MG63 (cell line): ENCODE data around the gene SYNGR3. TPM values are rescaled to one million over a fixed set of nuclear protein-coding genes. Genes with fewer than 3 reads are reported as not detected.

Experiments used
- DNase-seq: peaks from one replicate; pipeline ENCODE4 v3.0.0-alpha.2; 2020
- H3K27me3 ChIP-seq: fragments of 250-450 bp; sonication (Bioruptor Pico); 2 replicates; pipeline ENCODE4 v1.5.1; 2020; ENCODE audit warnings: mild to moderate bottlenecking, moderate library complexity
- H3K36me3 ChIP-seq: fragments of 250-450 bp; sonication (Bioruptor Pico); 2 replicates; pipeline ENCODE4 v1.5.1; 2020; ENCODE audit warnings: mild to moderate bottlenecking, moderate library complexity
- H3K4me3 ChIP-seq: fragments of 250-450 bp; sonication (Bioruptor Pico); 2 replicates; pipeline ENCODE4 v1.5.1; 2020; ENCODE audit warnings: mild to moderate bottlenecking, moderate library complexity
- H3K9me3 ChIP-seq: fragments of 250-450 bp; sonication (Bioruptor Pico); 2 replicates; pipeline ENCODE4 v1.5.1; 2020; ENCODE audit warnings: mild to moderate bottlenecking, moderate library complexity
- total RNA-seq: library from RNA; depleted of rRNA; stranded (reverse); fragments of >200 nt; shearing (Covaris generic); gene quantifications from 2 replicates; pipeline ENCODE4 v1.2.3, GENCODE V29; 2014; ENCODE audit warnings: low replicate concordance

SYNGR3 gene
- total RNA-seq, 1 experiment from 2014 or later, result 0.07 TPM

- H3K36me3 ChIP-seq, result peaks cover 30% of the 10 kb centered on the region
- DNase-seq, result no peak
- H3K27me3 ChIP-seq, result peaks cover 21% of the 10 kb centered on the region
- H3K4me3 ChIP-seq, result peak overlapping the region; percentile 67
- no peaks in the 10 kb centered on the region for H3K9me3 ChIP-seq
These were observed 6.7 kb upstream of the SYNGR3 start for GRCh38 chr16:1982991-1983543.

GRCh38 chr16:1983544-1984346 is 6.0 kb upstream of the SYNGR3 start, which contains the start of gene GFER:
GFER (plus strand) TSS chr16:1984193; CDS start chr16:1984219, 26 bp downstream.
- Histone ChIP-seq H3K36me3 (peaks cover 24% of the 10 kb centered on the region), H3K27me3 (peaks cover 21% of the 10 kb centered on the region), H3K4me3 (peak within 1 kb of the TSS; percentile 67), H3K9me3 (no peaks in the 10 kb centered on the region)
- DNase-seq, result peak; percentile 95

DNA sequence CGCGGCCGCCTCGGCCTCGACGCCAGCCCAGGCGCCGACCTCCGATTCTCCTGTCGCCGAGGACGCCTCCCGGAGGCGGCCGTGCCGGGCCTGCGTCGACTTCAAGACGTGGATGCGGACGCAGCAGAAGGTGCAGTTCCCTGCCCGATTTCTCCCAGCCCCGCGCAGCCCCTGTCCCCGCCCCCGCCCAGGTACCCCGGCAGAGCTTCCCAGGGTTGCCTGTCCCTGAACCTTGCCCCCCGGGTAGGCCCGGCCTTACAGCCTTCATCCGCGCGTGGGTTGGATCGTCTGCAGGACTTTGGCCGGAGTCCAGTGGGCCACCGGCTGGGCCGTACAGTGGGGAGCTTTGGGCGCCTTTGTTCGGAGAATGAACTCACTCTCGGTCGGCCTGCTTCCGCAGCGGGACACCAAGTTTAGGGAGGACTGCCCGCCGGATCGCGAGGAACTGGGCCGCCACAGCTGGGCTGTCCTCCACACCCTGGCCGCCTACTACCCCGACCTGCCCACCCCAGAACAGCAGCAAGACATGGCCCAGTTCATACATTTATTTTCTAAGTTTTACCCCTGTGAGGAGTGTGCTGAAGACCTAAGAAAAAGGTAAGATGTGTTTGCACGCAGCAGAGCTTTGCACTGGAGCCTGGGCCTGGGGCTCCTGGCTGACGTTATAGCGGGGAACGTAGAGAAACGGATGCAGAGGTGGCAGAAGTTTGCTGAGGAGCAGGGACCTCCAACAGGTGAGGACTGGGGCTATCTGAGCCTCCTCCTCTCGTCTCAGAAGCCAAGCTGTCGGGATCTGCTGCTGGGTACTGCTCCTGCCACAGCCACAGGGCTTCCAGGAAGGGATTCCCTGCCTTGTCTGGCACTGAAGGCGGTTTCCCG is 5.2 kb upstream of the SYNGR3 start:
- Histone ChIP-seq H3K27me3 (peaks cover 21% of the 10 kb centered on the region), H3K9me3 (no peaks in the 10 kb centered on the region), H3K4me3 (peak overlapping the region; percentile 67), H3K36me3 (peaks cover 23% of the 10 kb centered on the region)
- peak; percentile 47 for DNase-seq

DNA sequence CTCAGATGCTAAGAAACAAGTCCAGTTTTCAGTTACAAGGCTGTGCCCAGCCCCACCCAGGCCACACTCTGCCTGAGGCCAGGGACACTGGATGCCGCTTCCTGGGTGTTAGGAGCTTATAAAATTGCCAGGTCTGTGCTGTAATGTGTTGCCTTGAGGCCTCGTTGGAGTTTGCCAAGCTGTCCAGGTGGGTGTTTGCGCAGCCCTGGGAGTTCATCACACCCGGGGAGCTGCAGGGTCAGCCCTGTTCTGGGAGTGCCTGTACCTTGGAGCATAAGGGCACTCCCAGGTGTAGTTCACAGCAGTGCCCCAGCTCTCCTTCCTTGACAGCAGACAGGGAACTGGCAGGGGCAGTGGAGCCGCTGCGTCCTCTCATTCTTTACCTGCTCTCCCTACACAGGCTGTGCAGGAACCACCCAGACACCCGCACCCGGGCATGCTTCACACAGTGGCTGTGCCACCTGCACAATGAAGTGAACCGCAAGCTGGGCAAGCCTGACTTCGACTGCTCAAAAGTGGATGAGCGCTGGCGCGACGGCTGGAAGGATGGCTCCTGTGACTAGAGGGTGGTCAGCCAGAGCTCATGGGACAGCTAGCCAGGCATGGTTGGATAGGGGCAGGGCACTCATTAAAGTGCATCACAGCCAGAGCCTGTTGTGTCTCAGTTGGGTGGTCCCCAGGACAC is 4.2 kb upstream of the SYNGR3 start:
- Histone ChIP-seq H3K27me3 (peaks cover 17% of the 10 kb centered on the region), H3K36me3 (peaks cover 23% of the 10 kb centered on the region), H3K4me3 (peak overlapping the region; percentile 67), H3K9me3 (no peaks in the 10 kb centered on the region)
- no peak for DNase-seq

DNA sequence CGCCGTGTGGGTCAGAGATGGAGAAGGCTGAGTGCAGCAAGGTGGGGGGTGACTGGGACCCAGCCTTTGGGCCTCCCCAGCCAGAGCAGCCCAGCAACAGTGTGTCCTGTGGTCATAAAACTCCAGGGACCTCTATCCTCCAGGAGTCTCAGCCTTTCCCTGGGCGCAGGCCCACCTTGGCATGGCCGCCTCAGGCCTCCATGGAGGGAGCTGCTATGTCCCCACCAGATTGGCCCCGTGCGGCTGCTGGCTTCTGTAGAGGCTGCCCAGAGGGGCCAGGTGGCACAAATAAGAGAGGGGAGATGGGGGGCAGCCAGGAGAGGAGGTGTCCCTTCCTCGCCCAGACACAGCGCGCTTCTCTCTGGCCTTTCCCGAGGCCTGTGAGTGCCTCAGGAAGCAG is 2.6 kb upstream of the SYNGR3 start:
- Histone ChIP-seq H3K9me3 (no peaks in the 10 kb centered on the region), H3K4me3 (no peak overlapping the region), H3K27me3 (peaks cover 10% of the 10 kb centered on the region), H3K36me3 (peaks cover 23% of the 10 kb centered on the region)
- no peak for DNase-seq

DNA sequence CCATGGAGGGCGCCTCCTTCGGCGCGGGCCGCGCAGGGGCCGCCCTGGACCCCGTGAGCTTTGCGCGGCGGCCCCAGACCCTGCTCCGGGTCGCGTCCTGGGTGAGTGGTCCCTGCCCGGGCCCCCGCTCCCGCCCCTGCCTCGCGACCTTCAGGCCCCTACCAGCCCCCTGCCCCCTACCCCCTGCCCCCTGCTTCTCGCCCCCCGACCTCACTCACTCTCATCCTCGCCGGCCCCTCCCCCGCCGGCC is 256 bp downstream of the SYNGR3 start:
- no peak overlapping the region for H3K4me3 ChIP-seq
- H3K36me3 ChIP-seq, result peaks cover 20% of the 10 kb centered on the region
- no peak for DNase-seq

GRCh38 chr16:1990351-1991134 is 773 bp downstream of the SYNGR3 start:
- H3K9me3 ChIP-seq, result no peaks in the 10 kb centered on the region
- H3K27me3 ChIP-seq, result peaks cover 8% of the 10 kb centered on the region
- no peak overlapping the region for H3K4me3 ChIP-seq
- DNase-seq, result no peak
- H3K36me3 ChIP-seq, result peaks cover 20% of the 10 kb centered on the region

More for the DNA sequence above, 256 bp downstream of the SYNGR3 start:
- Histone ChIP-seq H3K9me3 (no peaks in the 10 kb centered on the region), H3K27me3 (peaks cover 8% of the 10 kb centered on the region)

- Histone ChIP-seq H3K4me3 (no peak overlapping the region), H3K36me3 (peaks cover 19% of the 10 kb centered on the region), H3K27me3 (peaks cover 8% of the 10 kb centered on the region), H3K9me3 (no peaks in the 10 kb centered on the region)
- no peak for DNase-seq
These were observed 1.4 kb downstream of the SYNGR3 start for GRCh38 chr16:1991135-1991551.

GRCh38 chr16:1991588-1991947 is 1.8 kb downstream of the SYNGR3 start:
- Histone ChIP-seq H3K27me3 (peaks cover 8% of the 10 kb centered on the region), H3K36me3 (peaks cover 19% of the 10 kb centered on the region), H3K9me3 (no peaks in the 10 kb centered on the region), H3K4me3 (peak overlapping the region; percentile 22; the same call in 1 of the 2 replicates)
- no peak for DNase-seq

DNA sequence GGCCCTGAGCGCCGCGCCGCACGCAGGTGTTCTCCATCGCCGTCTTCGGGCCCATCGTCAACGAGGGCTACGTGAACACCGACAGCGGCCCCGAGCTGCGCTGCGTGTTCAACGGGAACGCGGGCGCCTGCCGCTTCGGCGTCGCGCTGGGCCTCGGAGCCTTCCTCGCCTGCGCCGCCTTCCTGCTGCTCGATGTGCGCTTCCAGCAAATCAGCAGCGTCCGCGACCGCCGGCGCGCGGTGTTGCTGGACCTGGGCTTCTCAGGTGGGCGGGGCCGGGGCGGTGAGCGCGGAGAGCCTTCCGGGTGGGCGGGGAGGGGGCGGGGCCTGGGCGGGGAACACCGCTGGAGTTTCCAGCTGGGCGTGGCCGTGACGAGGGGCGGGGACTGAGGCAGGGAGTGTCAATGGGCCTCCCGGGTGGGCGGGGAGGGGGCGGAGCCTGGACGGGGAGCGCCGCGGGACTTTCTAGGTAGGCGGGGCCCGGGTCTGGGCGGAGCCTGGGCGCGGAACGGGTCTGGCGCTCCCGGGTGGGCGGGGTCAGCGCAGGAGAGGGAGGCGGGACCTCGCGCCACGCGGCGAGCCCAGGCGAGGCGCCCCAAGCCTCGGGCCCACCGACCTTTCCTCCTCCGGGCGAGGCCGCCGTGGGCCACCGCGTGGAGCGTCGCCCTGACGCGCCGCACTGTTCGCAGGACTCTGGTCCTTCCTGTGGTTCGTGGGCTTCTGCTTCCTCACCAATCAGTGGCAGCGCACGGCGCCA is 2.4 kb downstream of the SYNGR3 start:
- peak; percentile 87 for DNase-seq
- peaks cover 8% of the 10 kb centered on the region for H3K27me3 ChIP-seq
- H3K36me3 ChIP-seq, result peaks cover 20% of the 10 kb centered on the region
- H3K4me3 ChIP-seq, result peak overlapping the region; percentile 22; the same call in 1 of the 2 replicates
- H3K9me3 ChIP-seq, result no peaks in the 10 kb centered on the region

DNA sequence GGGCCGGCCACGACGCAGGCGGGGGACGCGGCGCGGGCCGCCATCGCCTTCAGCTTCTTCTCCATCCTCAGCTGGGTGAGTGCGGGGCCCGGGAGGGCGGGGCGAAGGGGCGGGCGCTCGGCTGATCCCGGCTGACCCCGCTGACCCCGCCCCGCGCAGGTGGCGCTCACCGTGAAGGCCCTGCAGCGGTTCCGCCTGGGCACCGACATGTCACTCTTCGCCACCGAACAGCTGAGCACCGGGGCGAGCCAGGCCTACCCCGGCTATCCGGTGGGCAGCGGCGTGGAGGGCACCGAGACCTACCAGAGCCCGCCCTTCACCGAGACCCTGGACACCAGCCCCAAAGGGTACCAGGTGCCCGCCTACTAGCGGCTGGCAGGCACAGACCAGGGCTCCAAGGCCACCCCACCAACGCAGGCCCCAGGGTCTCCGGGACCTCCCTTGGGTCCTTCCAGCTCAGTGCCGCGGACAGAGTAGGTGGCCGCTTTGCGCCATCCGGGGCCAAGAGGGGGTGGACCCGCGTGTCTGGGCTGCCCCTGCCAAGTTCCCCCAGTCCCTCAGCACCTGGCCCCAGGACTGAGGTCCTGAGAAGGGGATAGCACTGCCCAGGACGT is 3.0 kb downstream of the SYNGR3 start:
- no peak overlapping the region for H3K4me3 ChIP-seq
- peaks cover 8% of the 10 kb centered on the region for H3K27me3 ChIP-seq
- H3K36me3 ChIP-seq, result peaks cover 24% of the 10 kb centered on the region
- H3K9me3 ChIP-seq, result no peaks in the 10 kb centered on the region
- no peak for DNase-seq

- Histone ChIP-seq H3K36me3 (peaks cover 32% of the 10 kb centered on the region), H3K9me3 (no peaks in the 10 kb centered on the region), H3K27me3 (peaks cover 8% of the 10 kb centered on the region), H3K4me3 (no peak overlapping the region)
- DNase-seq, result no peak
These were observed 4.0 kb downstream of the SYNGR3 start for GRCh38 chr16:1993731-1994131.

DNA sequence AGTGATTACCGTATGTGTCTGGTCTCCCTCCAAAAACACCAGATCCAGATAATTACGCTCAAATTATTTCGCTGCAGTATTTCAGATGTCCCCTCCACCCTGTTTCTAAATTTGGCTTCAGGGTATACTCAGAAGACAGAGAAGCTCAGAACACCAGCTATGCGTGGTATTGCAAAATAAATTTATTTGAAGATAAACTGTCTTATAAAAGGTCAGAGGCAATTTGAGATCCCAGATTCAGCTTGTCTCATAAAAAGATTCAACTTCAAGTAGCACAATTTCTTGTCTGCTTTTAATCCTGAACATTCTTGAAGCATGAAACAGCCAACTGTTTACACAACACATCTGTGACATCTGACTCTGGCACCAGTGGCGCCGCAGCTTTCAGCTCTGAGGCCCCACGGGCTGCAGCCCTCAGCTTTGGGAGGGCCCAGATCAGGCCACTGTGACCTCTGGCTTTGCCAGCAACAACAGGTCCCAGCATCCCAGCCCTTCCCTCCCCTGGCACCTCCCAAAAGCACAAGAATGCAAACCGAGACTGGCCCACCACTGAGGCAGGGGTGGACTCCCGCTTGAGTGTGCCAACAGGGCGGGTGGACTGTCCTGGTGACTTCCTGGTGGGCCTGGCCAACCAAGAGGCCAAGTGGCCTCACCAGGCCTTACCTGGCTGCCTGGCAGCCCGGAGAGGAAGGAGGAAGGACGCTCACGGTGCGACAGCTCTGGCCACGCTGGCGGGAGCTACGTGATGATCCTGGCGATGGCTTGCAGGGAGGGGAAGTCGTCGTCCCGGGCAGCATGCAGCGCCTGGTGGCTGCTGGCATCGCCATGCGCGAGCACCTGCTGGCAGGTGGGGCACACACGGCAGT is 8.0 kb downstream of the SYNGR3 start:
- DNase-seq, result no peak

GRCh38 chr16:1998360-1998835 is 8.6 kb downstream of the SYNGR3 start:
- Histone ChIP-seq H3K4me3 (no peak overlapping the region), H3K9me3 (no peaks in the 10 kb centered on the region), H3K36me3 (peaks cover 79% of the 10 kb centered on the region), H3K27me3 (no peaks in the 10 kb centered on the region)
- no peak for DNase-seq

More for the DNA sequence above, 8.0 kb downstream of the SYNGR3 start:
- no peaks in the 10 kb centered on the region for H3K9me3 ChIP-seq
- peaks cover 72% of the 10 kb centered on the region for H3K36me3 ChIP-seq
- no peaks in the 10 kb centered on the region for H3K27me3 ChIP-seq
- H3K4me3 ChIP-seq, result no peak overlapping the region
